HG02571 (cell line): ENCODE results near the gene ABCE1.
"Not testable (repeated sequence)": the region's sequence is repeated elsewhere in the genome, so short reads cannot be mapped to it uniquely, and the experiment has no call there.

Source experiments
- ATAC-seq: cut with Tn5 transposase; IDR thresholded peaks from one replicate; pipeline ENCODE4 v1.9.1; 2021; ENCODE audit warnings: mild to moderate bottlenecking, moderate library complexity; ENCODE audit not compliant: unreplicated experiment

The ABCE1 gene

DNA sequence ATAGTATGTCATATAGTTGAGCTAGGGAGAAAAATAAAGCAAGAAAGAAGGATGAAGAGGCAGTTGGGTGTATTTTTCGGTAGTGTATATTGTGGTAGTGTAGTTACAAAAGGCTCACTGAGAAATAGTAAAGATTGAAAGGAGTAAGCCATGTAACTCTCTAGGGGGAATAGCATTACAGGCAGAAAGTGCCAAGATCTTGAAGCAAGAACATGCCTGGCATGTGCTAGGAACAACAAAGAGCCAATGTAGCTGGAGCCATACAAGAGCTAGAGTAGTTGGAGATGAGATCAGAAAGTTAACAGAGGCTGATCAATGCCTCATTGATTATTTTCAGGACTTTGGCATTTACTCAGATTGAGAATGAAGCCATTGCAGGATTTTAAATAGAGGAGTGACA lies 3.0 kb downstream of the ABCE1 start:
- no peak for ATAC-seq

GRCh38 chr4:145102619-145103018 lies 4.5 kb downstream of the ABCE1 start:
- no peak for ATAC-seq

GRCh38 chr4:145103496-145103895 lies 5.4 kb downstream of the ABCE1 start:
- ATAC-seq, result no peak

DNA sequence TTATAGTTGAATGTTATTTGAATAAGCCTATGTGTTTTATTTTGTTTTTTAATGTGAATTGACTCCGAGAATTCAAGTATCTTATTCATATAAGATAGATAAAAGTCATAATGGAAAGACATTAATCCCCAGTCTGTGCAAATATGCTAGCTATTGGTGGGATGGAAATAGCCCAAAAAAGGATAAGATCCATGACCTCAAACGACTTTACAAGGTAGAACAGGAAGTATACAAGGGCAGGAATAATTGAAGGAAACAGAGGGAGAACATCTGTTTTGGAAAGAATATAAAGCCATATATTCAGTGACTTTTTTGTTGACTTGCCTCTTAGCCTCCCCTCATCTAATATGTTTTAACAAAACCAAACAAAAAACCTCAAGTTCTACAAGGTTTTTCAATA lies 9.0 kb downstream of the ABCE1 start:
- ATAC-seq, result no peak

- ATAC-seq, result no peak
Observed at GRCh38 chr4:145108128-145108527, 10.0 kb downstream of the ABCE1 start.

GRCh38 chr4:145125396-145125795 lies 27.3 kb downstream of the ABCE1 start:
- ATAC-seq, result no peak

DNA sequence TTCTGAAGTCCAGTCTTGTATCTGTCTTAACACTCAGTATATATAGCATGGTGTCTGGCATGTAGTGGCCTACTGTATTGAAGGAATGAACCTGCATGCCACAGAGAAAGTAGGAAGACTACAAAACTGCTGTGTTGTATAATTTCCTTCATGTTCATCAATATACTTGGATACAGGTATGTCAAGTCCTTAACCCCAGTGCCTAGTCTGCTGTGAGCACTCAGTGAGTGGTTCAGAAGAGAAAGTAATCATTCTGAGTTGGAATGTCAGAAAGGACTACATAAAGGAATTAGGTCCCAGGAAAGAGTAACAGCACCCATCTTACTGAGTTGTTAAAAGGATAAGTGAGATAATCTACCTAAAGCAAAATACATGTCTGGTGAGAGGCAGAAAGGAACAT lies 32.0 kb downstream of the ABCE1 start:
- no peak for ATAC-seq

DNA sequence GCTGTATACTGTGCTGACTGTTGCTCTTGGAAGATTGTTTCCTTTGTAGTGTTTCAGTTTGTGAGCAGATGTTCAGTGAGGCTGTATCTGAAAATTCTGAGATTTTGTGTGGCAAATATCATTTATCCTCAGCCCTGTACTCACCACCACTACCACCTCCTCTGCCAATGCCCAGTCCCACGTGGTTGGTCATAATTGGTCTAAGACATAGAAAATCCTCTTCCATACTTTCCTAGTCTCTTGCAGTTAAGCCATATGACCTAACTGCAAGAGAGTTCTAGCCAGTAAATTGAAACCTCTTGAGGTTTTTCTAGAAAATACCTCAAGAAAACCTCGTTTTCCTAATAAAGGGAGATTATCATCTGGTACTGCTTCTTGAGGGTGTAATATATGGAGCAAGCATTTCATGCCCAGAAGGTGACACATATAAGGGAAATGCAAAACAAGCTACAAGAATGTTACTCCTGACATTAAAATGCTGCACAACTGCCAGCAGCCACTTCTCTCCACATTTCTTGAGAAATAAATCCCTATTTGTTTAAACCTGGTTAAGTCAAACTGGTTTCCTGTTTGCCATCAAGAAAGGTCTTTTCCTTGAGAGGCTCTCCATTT lies 32.8 kb downstream of the ABCE1 start:
- no peak for ATAC-seq

- no peak for ATAC-seq
Observed at GRCh38 chr4:145131848-145132247, 33.7 kb downstream of the ABCE1 start.

- ATAC-seq, result peak; percentile 66
Observed at GRCh38 chr4:145132511-145133098, 34.5 kb downstream of the ABCE1 start.

GRCh38 chr4:145136219-145136618 lies 38.1 kb downstream of the ABCE1 start:
- not testable (repeated sequence) for ATAC-seq

DNA sequence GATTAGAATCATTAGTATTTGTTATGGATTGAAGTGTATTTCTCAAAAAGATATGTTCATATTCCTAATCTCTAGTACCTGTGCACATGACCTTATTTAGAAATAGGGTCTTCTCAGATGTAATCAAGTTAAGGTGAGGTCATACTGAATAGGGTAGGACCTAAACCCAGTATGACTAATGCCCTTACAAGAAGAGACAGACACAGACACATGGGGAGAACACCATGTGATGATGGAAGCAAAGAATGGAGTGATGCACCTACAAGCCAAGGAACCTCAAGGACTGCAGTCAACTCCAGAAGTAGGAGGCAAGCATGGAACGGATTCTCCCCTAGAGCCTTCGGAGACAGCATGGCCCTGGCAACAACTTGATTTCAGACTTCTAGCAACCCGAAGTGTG lies 50.9 kb downstream of the ABCE1 start:
- no peak for ATAC-seq

DNA sequence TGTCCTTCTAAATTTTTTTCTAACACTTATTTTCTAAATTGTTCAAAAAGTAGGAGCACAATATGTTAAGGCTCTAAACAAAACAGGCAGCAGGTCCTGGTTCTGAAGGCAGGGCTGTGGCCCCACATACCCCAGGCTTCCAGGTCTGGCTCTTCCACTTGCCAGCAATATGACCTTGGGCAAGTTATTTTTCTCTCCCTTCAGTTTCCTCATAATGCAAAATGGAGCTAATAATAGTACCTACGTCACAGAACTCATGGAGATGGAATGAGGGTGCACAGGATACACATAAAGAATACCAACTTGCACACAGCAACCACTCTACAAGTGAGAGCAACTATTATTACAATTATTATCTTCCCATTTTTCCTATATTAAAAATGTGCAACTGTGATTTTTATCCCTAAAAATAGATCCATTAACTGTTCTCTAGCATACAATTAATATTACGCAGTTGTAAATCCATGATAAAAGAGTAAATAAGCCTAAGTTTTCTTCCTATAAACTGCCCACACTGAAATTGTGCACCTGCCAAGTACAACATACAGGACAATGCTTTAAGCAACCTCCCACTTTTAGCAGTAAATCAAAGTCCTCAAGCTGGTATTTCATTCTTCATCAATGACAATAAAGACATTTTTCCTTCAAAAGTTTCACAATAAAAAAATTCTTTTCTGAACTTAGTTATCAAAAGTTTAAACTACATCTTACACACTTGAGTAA lies 55.2 kb downstream of the ABCE1 start:
- ATAC-seq, result no peak

GRCh38 chr4:145153904-145154298 lies 55.8 kb downstream of the ABCE1 start:
- no peak for ATAC-seq

DNA sequence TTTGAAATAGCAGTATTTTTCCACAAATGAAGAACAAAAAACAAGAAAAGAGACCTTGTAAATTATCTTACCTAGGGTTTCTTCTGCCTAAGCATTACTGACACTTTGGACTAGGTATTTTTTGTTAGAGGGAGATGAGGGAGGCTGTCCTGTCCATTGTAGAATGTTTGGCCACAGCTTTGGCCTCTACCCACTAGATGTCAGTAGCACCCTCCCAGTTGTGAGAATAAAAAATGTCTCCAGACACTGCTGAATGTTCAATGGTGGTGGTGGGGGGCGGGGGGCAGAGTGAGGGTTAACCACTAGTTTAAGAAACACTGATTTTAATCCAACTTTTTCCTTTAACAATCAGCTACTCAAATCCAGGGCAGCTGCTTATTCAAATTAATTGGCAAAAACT lies 56.5 kb downstream of the ABCE1 start:
- peak; percentile 84 for ATAC-seq

DNA sequence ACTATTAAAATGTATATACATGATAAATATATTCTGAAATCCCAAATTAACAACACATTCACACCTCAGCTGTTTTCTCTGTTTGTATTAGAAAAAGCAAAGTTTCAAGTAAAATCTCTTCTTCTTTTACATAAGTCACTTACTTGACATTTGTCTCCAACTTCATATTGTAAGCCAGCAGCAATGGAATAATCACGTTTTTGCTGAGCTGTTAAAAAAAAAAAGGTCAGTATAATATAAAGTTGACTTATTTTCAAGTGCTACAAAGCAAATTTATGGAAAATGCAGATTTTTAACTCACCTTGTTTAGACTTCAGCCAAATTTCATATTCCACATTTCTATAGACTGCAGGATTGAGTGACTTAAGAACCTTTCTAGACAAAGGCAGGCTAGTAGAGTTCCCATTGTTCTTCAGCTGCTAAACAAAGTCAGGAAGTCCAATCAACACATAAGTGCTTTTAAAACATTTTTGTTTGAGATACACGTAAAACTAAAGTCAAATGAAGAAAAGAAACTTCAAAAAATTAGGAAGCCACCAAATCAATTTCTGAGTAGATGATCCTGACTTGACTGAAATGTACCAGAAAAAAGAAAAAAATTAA lies 57.3 kb downstream of the ABCE1 start:
- no peak for ATAC-seq

- no peak for ATAC-seq
Observed at GRCh38 chr4:145156986-145157385, 58.9 kb downstream of the ABCE1 start.

- ATAC-seq, result no peak
Observed at GRCh38 chr4:145161549-145161948, 63.4 kb downstream of the ABCE1 start.

DNA sequence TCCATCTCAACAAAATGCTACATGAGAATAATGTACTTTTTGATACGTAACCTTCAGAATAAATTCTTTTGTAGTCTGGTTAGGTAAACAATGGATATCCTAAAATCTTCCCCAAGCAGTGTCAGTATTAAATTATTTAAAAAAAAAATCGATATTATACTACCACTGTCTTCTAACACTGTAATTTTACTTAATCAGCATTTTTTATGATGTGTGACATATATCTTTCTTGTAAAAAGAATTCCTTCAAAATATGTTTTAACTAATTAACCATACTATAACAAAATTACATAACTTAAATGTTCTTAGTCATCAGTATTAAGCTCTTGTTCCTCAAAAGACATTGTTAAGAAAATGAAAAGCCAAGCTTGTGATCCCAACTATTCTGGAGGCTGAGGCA lies 69.8 kb downstream of the ABCE1 start:
- ATAC-seq, result no peak

GRCh38 chr4:145168581-145169187 lies 70.6 kb downstream of the ABCE1 start:
- no peak for ATAC-seq

DNA sequence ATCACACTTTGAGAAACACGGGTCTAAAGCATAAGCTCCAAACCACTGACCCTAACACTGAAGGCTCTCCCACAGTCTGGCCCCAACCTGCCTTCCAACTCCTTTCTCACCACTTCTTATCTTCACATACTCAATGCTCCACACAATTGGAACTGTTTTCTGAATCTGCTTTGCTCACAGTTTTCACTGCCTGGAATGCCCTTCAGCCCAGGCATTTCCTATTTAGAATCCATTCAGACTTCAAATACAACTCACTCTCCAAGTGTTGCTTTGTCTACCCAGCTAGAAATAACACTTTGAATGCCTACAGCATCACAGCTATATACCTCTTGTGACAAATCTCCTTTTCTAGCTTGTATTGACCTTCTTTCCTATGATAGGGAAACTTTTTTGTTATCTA lies 72.1 kb downstream of the ABCE1 start:
- no peak for ATAC-seq

- no peak for ATAC-seq
Observed at GRCh38 chr4:145171911-145172310, 73.8 kb downstream of the ABCE1 start.
